ENCODE data around the gene TTC4. TPM values are rescaled to one million over a fixed set of nuclear protein-coding genes. Genes with fewer than 3 reads are reported as not detected.
A peak's percentile ranks its signal among the peaks of the same experiment; 100 is the strongest.

Gene TTC4
- total RNA-seq (ENCODE audit: low replicate concordance): 21.4 and 25.8 TPM in 2 replicates
- long read RNA-seq, transcript TTC4-201 (10 exons, 2,395 nt): major isoform, 37 of 44 reads
- long read RNA-seq, partial matches to known transcripts: 2 of 44 reads
- long read RNA-seq, other reads (novel, unspliced or antisense): 5 of 44 reads

- Mint-ChIP-seq H3K27ac (peak within 1 kb of the TSS; percentile 63), H3K4me1 (ENCODE audit: unreplicated experiment) (peaks cover 14% of the 10 kb centered on the region), H3K9me3 (no peaks in the 10 kb centered on the region), H3K36me3 (peaks cover 10% of the 10 kb centered on the region), H3K4me3 (peak within 1 kb of the TSS; percentile 88), H3K27me3 (peaks cover 29% of the 10 kb centered on the region)
- TF ChIP-seq, protein P1, sequence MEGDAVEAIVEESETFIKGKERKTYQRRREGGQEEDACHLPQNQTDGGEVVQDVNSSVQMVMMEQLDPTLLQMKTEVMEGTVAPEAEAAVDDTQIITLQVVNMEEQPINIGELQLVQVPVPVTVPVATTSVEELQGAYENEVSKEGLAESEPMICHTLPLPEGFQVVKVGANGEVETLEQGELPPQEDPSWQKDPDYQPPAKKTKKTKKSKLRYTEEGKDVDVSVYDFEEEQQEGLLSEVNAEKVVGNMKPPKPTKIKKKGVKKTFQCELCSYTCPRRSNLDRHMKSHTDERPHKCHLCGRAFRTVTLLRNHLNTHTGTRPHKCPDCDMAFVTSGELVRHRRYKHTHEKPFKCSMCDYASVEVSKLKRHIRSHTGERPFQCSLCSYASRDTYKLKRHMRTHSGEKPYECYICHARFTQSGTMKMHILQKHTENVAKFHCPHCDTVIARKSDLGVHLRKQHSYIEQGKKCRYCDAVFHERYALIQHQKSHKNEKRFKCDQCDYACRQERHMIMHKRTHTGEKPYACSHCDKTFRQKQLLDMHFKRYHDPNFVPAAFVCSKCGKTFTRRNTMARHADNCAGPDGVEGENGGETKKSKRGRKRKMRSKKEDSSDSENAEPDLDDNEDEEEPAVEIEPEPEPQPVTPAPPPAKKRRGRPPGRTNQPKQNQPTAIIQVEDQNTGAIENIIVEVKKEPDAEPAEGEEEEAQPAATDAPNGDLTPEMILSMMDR (conservative IDR thresholded peaks at IDR 0.05): no peak
- peak; percentile 87 for DNase-seq (ENCODE audit: extremely low spot score, unreplicated experiment)
Measured at GRCh38 chr1:54715493-54716298, at the start of gene TTC4. TSS of gene TTC4 (plus strand) at chr1:54715861. CDS start at chr1:54715909, 48 bp downstream.

DNA sequence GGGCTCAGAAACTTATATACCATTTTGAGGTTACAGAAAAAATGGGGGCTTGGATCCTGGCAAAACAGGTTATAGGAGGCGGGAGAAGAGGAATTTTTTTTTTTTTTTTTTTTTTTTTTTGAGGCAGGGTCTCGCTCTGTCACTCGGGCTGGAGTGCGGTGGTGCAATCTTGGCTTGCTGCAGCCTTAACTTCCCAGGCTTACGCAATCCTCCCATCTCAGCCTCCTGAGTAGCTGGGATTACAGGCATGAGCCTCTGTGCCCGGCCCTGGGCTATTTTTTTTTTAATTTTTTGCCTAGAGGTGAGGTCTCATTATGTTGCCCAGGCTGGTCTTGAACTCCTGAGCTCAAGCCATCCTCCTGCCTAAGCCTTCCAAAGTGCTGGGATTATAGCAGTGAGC is 49.3 kb upstream of the TTC4 start:
- Mint-ChIP-seq H3K36me3 (no peaks in the 10 kb centered on the region), H3K4me1 (ENCODE audit: unreplicated experiment) (no peaks in the 10 kb centered on the region), H3K27me3 (peaks cover 3% of the 10 kb centered on the region), H3K27ac (no peak overlapping the region), H3K4me3 (no peak overlapping the region), H3K9me3 (no peaks in the 10 kb centered on the region)
- DNase-seq (ENCODE audit: extremely low spot score, unreplicated experiment): no peak
- TF ChIP-seq, protein P1 (conservative IDR thresholded peaks at IDR 0.05): no peak

- TF ChIP-seq, protein P1 (conservative IDR thresholded peaks at IDR 0.05): no peak
- no peaks in the 10 kb centered on the region for H3K36me3 Mint-ChIP-seq
- peaks cover 8% of the 10 kb centered on the region for H3K4me1 Mint-ChIP-seq (ENCODE audit: unreplicated experiment)
- no peak overlapping the region for H3K4me3 Mint-ChIP-seq
- no peaks in the 10 kb centered on the region for H3K9me3 Mint-ChIP-seq
- DNase-seq (ENCODE audit: extremely low spot score, unreplicated experiment): no peak
- no peak overlapping the region for H3K27ac Mint-ChIP-seq
- H3K27me3 Mint-ChIP-seq: peaks cover 6% of the 10 kb centered on the region
Measured at GRCh38 chr1:54667797-54668196, 47.9 kb upstream of the TTC4 start.

- peaks cover 8% of the 10 kb centered on the region for H3K4me1 Mint-ChIP-seq (ENCODE audit: unreplicated experiment)
- no peak overlapping the region for H3K4me3 Mint-ChIP-seq
- H3K27ac Mint-ChIP-seq: no peak overlapping the region
- H3K9me3 Mint-ChIP-seq: no peaks in the 10 kb centered on the region
- no peaks in the 10 kb centered on the region for H3K36me3 Mint-ChIP-seq
- no peak for DNase-seq (ENCODE audit: extremely low spot score, unreplicated experiment)
- TF ChIP-seq, protein P1 (conservative IDR thresholded peaks at IDR 0.05): no peak
- peaks cover 6% of the 10 kb centered on the region for H3K27me3 Mint-ChIP-seq
Measured at GRCh38 chr1:54668567-54668966, 47.1 kb upstream of the TTC4 start.

GRCh38 chr1:54671985-54672608 is 43.6 kb upstream of the TTC4 start:
- H3K4me3 Mint-ChIP-seq: no peak overlapping the region
- peaks cover 3% of the 10 kb centered on the region for H3K27me3 Mint-ChIP-seq
- no peaks in the 10 kb centered on the region for H3K9me3 Mint-ChIP-seq
- H3K4me1 Mint-ChIP-seq (ENCODE audit: unreplicated experiment): peaks cover 8% of the 10 kb centered on the region
- H3K27ac Mint-ChIP-seq: peak overlapping the region; percentile 12
- no peaks in the 10 kb centered on the region for H3K36me3 Mint-ChIP-seq
- DNase-seq (ENCODE audit: extremely low spot score, unreplicated experiment): no peak
- TF ChIP-seq, protein P1 (conservative IDR thresholded peaks at IDR 0.05): peak; percentile 80
